ENCODE results near the gene GSTCD.
"Not testable (repeated sequence)": the region's sequence is repeated elsewhere in the genome, so short reads cannot be mapped to it uniquely, and the experiment has no call there.

Gene GSTCD

GRCh38 chr4:105708181-105709080, at the start of gene GSTCD, which contains the start of gene INTS12:
Gene GSTCD (plus strand): TSS chr4:105708784. CDS start chr4:105717614, 8,830 bp downstream.
Gene INTS12 (minus strand): TSS chr4:105708689. CDS start chr4:105700005, 8,684 bp downstream.
- DNase-seq (ENCODE audit: low read depth) = peak; percentile 81

GRCh38 chr4:105659190-105659589, 49.4 kb upstream of the GSTCD start:
- DNase-seq (ENCODE audit: low read depth) = no peak

- DNase-seq (ENCODE audit: low read depth) = no peak
Measured at GRCh38 chr4:105661028-105661427, 47.6 kb upstream of the GSTCD start.

- DNase-seq (ENCODE audit: low read depth) = no peak
Measured at GRCh38 chr4:105662935-105663675, 45.5 kb upstream of the GSTCD start.

- DNase-seq (ENCODE audit: low read depth) = no peak
Measured at GRCh38 chr4:105666693-105667092, 41.9 kb upstream of the GSTCD start.

- no peak for DNase-seq (ENCODE audit: low read depth)
Measured at GRCh38 chr4:105670684-105671083, 37.9 kb upstream of the GSTCD start.

GRCh38 chr4:105671301-105671700, 37.3 kb upstream of the GSTCD start:
- DNase-seq (ENCODE audit: low read depth) = no peak

GRCh38 chr4:105674011-105674410, 34.6 kb upstream of the GSTCD start:
- DNase-seq (ENCODE audit: low read depth) = no peak

- DNase-seq (ENCODE audit: low read depth) = no peak
Measured at GRCh38 chr4:105677709-105678108, 30.9 kb upstream of the GSTCD start.

GRCh38 chr4:105679186-105679585, 29.4 kb upstream of the GSTCD start:
- no peak for DNase-seq (ENCODE audit: low read depth)

GRCh38 chr4:105683038-105683437, 25.5 kb upstream of the GSTCD start:
- no peak for DNase-seq (ENCODE audit: low read depth)

- DNase-seq (ENCODE audit: low read depth) = no peak
Measured at GRCh38 chr4:105686571-105686970, 22.0 kb upstream of the GSTCD start.

GRCh38 chr4:105694812-105695211, 13.8 kb upstream of the GSTCD start:
- not testable (repeated sequence) for DNase-seq (ENCODE audit: low read depth)

GRCh38 chr4:105695832-105696231, 12.8 kb upstream of the GSTCD start:
- not testable (repeated sequence) for DNase-seq (ENCODE audit: low read depth)

- no peak for DNase-seq (ENCODE audit: low read depth)
Measured at GRCh38 chr4:105698607-105699006, 10.0 kb upstream of the GSTCD start.

- DNase-seq (ENCODE audit: low read depth) = no peak
Measured at GRCh38 chr4:105707782-105708180, 803 bp upstream of the GSTCD start.

- DNase-seq (ENCODE audit: low read depth) = no peak
Measured at GRCh38 chr4:105709081-105709450, 482 bp downstream of the GSTCD start.

GRCh38 chr4:105710012-105710600, 1.5 kb downstream of the GSTCD start:
- no peak for DNase-seq (ENCODE audit: low read depth)

- DNase-seq (ENCODE audit: low read depth) = no peak
Measured at GRCh38 chr4:105710678-105711077, 2.1 kb downstream of the GSTCD start.

GRCh38 chr4:105712766-105713165, 4.2 kb downstream of the GSTCD start:
- no peak for DNase-seq (ENCODE audit: low read depth)

- DNase-seq (ENCODE audit: low read depth) = no peak
Measured at GRCh38 chr4:105714071-105714521, 5.5 kb downstream of the GSTCD start.

GRCh38 chr4:105714932-105715331, 6.3 kb downstream of the GSTCD start:
- no peak for DNase-seq (ENCODE audit: low read depth)

Data from activated T-cell treated with anti-CD3 and anti-CD28 coated beads for 1 hour (primary cell).